CD4-positive, alpha-beta memory T cell (primary cell): ENCODE measurements around the gene MYO7A. TPM values are rescaled to one million over a fixed set of nuclear protein-coding genes. Genes with fewer than 3 reads are reported as not detected.

ENCODE experiments used
- CTCF ChIA-PET: fragments of 350-600 bp; sonication (Branson Sonifier 250); formaldehyde crosslinking; loops from one replicate; lab custom pipeline; 2021; ENCODE audit warnings: inconsistent platforms; ENCODE audit not compliant: partially characterized antibody; lab: Charles Lee
- POLR2A ChIA-PET: fragments of 350-600 bp; sonication (Branson Sonifier 250); formaldehyde crosslinking; loops from one replicate; lab custom pipeline; 2021; ENCODE audit not compliant: partially characterized antibody; lab: Charles Lee
- DNase-seq, 5 donors: peaks; one replicate each; pipeline versions ENCODE4 v3.0.0 to v3.0.0-alpha.2; 2020 to 2022; ENCODE audit warnings: mixed read lengths in 1 of 5
- H3K27ac ChIP-seq: one replicate; pipeline ENCODE4 v1.7.0; 2013; ENCODE audit warnings: low read depth, low read length
- H3K27me3 ChIP-seq: 2 replicates; pipeline ENCODE4 v1.7.0; 2013; ENCODE audit warnings: mild to moderate bottlenecking, low read length, moderate library complexity; ENCODE audit not compliant: insufficient read depth
- H3K36me3 ChIP-seq: 2 replicates; pipeline ENCODE4 v1.7.0; 2013; ENCODE audit warnings: mild to moderate bottlenecking, low read length, moderate library complexity; ENCODE audit not compliant: insufficient read depth
- H3K4me1 ChIP-seq: 2 replicates; pipeline ENCODE4 v1.7.0; 2013; ENCODE audit warnings: mild to moderate bottlenecking, low read length, moderate library complexity; ENCODE audit not compliant: insufficient read depth
- H3K4me3 ChIP-seq, 2 donors: one replicate each; pipeline ENCODE4 v1.7.0; 2013; ENCODE audit warnings: low read length in 2 of 2, mild to moderate bottlenecking in 1 of 2
- H3K9me3 ChIP-seq, 2 donors: one replicate each; pipeline ENCODE4 v1.7.0; 2013; ENCODE audit warnings: low read length in 2 of 2, control low read depth in 1 of 2; ENCODE audit not compliant: control insufficient read depth in 1 of 2
- H3K27ac Mint-ChIP-seq, 7 donors: one replicate each; pipeline ENCODE4 v1.8.0; 2020 to 2021; ENCODE audit warnings: mixed read lengths in 7 of 7, mild to moderate bottlenecking in 6 of 7, inconsistent platforms in 3 of 7, moderate library complexity in 3 of 7
- H3K27me3 Mint-ChIP-seq, 2 donors: one replicate each; pipeline ENCODE4 v1.8.0; 2020 to 2021; ENCODE audit warnings: mixed read lengths in 2 of 2
- H3K36me3 Mint-ChIP-seq, 2 donors: one replicate each; pipeline ENCODE4 v1.8.0; 2020 to 2021; ENCODE audit warnings: mixed read lengths in 2 of 2, inconsistent platforms in 1 of 2, mild to moderate bottlenecking in 1 of 2
- H3K4me1 Mint-ChIP-seq, 4 donors: one replicate each; pipeline ENCODE4 v1.8.0; 2020 to 2021; ENCODE audit warnings: mixed read lengths in 4 of 4, mild to moderate bottlenecking in 1 of 4
- H3K4me3 Mint-ChIP-seq, 8 donors: one replicate each; pipeline ENCODE4 v1.8.0; 2020 to 2021; ENCODE audit warnings: mixed read lengths in 8 of 8, mild to moderate bottlenecking in 7 of 8, moderate library complexity in 6 of 8, inconsistent platforms in 3 of 8
- H3K9me3 Mint-ChIP-seq, 8 donors: one replicate each; pipeline ENCODE4 v1.8.0; 2020 to 2021; ENCODE audit warnings: mixed read lengths in 8 of 8, mild to moderate bottlenecking in 5 of 8, inconsistent platforms in 3 of 8, moderate library complexity in 1 of 8
- intact Hi-C: fragments of 100-400 bp; cut with micrococcal nuclease; formaldehyde crosslinking; loops from one replicate; pipeline ENCODE4 v1.15.1; 2023
- polyA plus RNA-seq, 2 donors: library from polyadenylated mRNA; unstranded; fragments of 300-500 nt; fragmentation: Illumina TruSeq; gene quantifications; one replicate each; pipeline ENCODE4 v1.2.3, GENCODE V29; 2021
- total RNA-seq, 2 experiments: library from RNA; stranded (reverse); gene quantifications; one replicate each; pipeline ENCODE4 v1.2.3, GENCODE V29; 2021

Gene MYO7A
- total and polyA plus RNA-seq, 4 experiments from 2014 or later: 0.20 to 0.47 (median 0.24) TPM; not detected in 1

DNA sequence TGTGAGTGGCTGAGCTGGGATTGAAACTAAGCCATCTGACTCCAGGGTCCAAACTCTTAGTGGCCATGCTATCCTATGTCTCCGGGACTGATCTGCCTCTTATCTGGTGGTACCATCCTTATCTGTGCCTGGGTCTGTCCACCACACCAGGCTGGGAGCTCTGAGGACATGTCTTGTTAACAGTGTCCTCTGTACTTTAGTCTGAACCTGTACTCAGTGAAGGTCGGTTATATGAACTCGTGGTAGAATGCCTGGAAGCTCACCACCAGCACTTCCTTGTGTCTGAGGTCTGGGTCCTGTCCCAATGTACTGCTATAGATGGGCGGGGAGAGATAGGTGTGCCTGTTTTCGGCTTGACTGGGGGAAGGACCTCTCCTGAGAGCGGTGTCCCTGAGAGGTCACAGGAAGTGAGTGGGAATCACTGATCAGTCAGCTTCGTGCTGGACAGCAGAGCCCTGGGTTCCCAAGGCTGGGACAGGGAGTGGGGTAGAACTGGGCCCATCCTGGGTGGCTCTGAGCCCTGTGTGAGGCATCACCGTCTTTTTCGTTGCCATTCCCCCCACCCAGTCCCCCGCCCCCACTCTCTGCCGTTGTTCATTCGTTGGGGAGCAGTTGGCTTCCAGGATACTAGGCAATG lies 8.9 kb downstream of the MYO7A start:
- ChIA-PET POLR2A (no interaction called here), CTCF (interaction anchor here (1.0 to 2.3 kb wide), 3 partner anchors 10 to 51 kb away, joined by 4 to 13 read pairs (median 6); partner anchors contain the start of gene MYO7A)
- Mint-ChIP-seq H3K4me3 (no peak overlapping the region), H3K9me3 (no peaks in the 10 kb centered on the region), H3K36me3 (no peaks in the 10 kb centered on the region), H3K4me1 (peaks cover 1 to 4% (median 3%) of the 10 kb centered on the region in 4 donors), H3K27me3 (peaks cover 0 to 18% of the 10 kb centered on the region in 2 donors), H3K27ac (peak overlapping the region in 1 of 7 donors; percentile 49)
- Histone ChIP-seq H3K9me3 (no peaks in the 10 kb centered on the region), H3K4me3 (no peak overlapping the region), H3K4me1 (peaks cover under 1% of the 10 kb centered on the region), H3K36me3 (no peaks in the 10 kb centered on the region), H3K27me3 (no peaks in the 10 kb centered on the region), H3K27ac (no peak overlapping the region)
- DNase-seq: no peak
- intact Hi-C loops: no loop called here

DNA sequence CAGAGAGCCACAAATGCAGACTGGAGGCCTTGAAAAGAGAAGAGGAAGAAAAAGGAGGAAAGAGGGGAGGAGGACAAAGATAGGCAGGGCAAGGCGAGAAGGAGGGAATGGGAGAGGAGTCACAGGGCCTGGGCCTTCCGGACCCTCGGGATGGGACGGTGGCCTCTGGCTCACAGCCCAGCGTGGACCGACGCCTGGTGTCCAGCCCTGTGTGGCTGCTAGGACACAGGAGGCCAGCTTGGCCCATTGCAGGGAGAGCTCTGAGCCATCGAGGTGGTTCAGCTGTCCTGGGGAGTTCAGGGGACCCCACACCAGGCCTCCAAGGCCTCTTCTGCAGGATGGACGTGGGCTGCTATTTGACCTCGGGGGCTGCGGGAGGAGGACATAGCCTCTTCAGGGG lies 9.4 kb downstream of the MYO7A start:
- H3K4me1 ChIP-seq: peaks cover 6% of the 10 kb centered on the region
- H3K4me3 Mint-ChIP-seq: no peak overlapping the region
- H3K27me3 Mint-ChIP-seq: peaks cover 0 to 18% of the 10 kb centered on the region in 2 donors
- no peaks in the 10 kb centered on the region for H3K36me3 ChIP-seq
- H3K4me1 Mint-ChIP-seq: peaks cover 6 to 10% (median 8%) of the 10 kb centered on the region in 4 donors
- H3K9me3 Mint-ChIP-seq: no peaks in the 10 kb centered on the region
- DNase-seq: no peak
- H3K36me3 Mint-ChIP-seq: no peaks in the 10 kb centered on the region
- H3K4me3 ChIP-seq: no peak overlapping the region
- no peaks in the 10 kb centered on the region for H3K27me3 ChIP-seq
- CTCF ChIA-PET: interaction anchor here (2.3 kb wide), 1 partner anchor 10 kb away, joined by 13 read pairs; the partner anchor contains the start of gene MYO7A
- POLR2A ChIA-PET: no interaction called here
- no peaks in the 10 kb centered on the region for H3K9me3 ChIP-seq
- H3K27ac ChIP-seq: no peak overlapping the region
- no peak overlapping the region for H3K27ac Mint-ChIP-seq
- intact Hi-C loops: no loop called here

DNA sequence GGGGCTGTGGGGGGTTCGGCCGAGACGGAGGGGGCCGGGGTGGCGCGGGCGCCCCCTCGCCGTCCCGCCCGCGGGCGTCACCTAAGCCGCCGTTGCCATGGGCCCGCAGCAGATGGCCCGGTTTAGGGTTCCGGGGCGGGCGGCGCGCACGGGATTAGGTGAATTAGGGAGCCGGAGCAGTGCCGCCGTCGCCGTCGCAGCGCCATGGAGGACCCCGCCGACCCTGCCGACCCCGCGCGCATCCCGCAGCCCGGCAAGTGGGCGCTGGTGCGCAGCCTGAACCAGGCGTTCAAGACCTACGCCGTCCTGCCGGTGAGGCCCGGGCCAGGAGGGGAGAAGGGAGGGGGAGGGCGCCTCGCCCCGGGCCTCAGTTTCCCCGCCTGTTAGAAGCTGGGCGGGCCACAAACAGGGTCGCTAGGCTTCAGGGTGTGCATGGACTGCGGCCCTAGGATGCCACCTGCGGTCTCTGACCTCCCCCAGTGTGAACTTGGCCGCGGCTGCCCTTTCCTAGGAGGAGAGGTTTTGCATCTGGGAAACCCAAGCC lies 10.1 kb downstream of the MYO7A start:
- Histone ChIP-seq H3K27ac (no peak overlapping the region), H3K9me3 (no peaks in the 10 kb centered on the region), H3K36me3 (no peaks in the 10 kb centered on the region), H3K27me3 (no peaks in the 10 kb centered on the region), H3K4me3 (no peak overlapping the region), H3K4me1 (peaks cover 9% of the 10 kb centered on the region)
- peaks cover 0 to 18% of the 10 kb centered on the region in 2 donors for H3K27me3 Mint-ChIP-seq
- no peaks in the 10 kb centered on the region for H3K9me3 Mint-ChIP-seq
- POLR2A ChIA-PET: no interaction called here
- H3K27ac Mint-ChIP-seq: no peak overlapping the region
- H3K36me3 Mint-ChIP-seq: no peaks in the 10 kb centered on the region
- DNase-seq: no peak
- H3K4me1 Mint-ChIP-seq: peaks cover 7 to 14% (median 11%) of the 10 kb centered on the region in 4 donors
- no peak overlapping the region for H3K4me3 Mint-ChIP-seq
- CTCF ChIA-PET: no interaction called here
- intact Hi-C loops: no loop called here

DNA sequence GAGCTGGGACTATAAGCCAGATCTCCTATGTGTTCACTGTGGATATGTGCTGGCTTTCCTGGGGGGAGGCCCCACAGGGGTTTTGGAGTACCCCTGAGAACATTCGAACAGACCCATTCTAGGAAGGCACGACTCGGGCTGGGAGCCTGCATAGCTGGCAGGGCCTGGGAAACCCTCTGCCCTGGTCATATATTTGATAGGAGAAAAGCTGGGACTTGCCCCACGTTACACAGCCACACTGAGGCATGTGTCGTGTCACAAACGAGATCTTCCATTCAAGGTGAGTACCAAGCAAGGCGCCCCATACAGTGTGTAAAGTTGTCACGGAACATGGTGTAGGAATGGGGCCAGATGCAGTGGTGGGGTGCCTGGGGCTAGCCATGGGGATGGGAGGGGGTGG lies 11.2 kb downstream of the MYO7A start:
- peaks cover 0 to 18% of the 10 kb centered on the region in 2 donors for H3K27me3 Mint-ChIP-seq

DNA sequence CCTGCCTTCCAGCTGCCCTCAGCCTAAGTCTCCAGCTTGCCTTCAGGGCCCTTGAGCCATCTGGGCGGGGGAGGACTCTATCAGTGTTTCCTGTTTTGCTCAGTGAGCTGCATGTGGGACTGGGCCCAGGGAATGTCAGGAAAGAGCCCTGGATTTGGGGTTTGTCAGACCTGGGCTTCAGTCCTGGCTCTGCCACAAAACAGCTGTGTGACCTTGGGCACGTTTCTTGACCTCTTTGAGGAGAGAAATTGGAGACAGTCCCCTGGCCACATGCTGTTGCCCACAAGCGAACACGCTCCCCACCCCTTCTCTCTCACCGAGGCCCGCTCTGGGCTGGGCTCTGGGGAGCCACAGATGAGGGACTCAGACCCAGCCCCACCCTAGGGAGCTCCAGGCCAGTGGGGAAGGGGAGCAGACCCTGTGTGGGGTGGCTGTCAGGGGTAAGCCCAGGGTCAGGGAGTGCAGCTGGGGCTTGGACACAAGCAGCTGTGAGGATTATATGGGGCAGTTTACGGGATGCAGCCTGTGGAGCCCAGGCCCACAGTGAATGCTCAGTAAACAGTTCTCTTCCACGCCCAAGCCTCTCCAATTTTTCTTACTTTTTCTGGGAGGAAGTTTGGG lies 12.3 kb downstream of the MYO7A start:
- CTCF ChIA-PET: interaction anchor here (1.0 to 1.4 kb wide), 3 partner anchors 11 to 47 kb away, joined by 3 to 4 read pairs (median 4); no protein-coding TSS in a partner anchor
- H3K4me3 Mint-ChIP-seq: no peak overlapping the region
- Histone ChIP-seq H3K36me3 (no peaks in the 10 kb centered on the region), H3K9me3 (no peaks in the 10 kb centered on the region), H3K4me1 (peaks cover 9% of the 10 kb centered on the region), H3K4me3 (no peak overlapping the region), H3K27ac (no peak overlapping the region), H3K27me3 (no peaks in the 10 kb centered on the region)
- intact Hi-C loops: no loop called here
- POLR2A ChIA-PET: no interaction called here
- no peak overlapping the region for H3K27ac Mint-ChIP-seq
- no peak for DNase-seq
- H3K36me3 Mint-ChIP-seq: no peaks in the 10 kb centered on the region
- H3K9me3 Mint-ChIP-seq: no peaks in the 10 kb centered on the region
- H3K4me1 Mint-ChIP-seq: peaks cover 8 to 15% (median 12%) of the 10 kb centered on the region in 4 donors
- peaks cover 0 to 18% of the 10 kb centered on the region in 2 donors for H3K27me3 Mint-ChIP-seq

More for the DNA sequence above, 11.2 kb downstream of the MYO7A start:
- Histone ChIP-seq H3K4me3 (no peak overlapping the region), H3K4me1 (peaks cover 9% of the 10 kb centered on the region), H3K36me3 (no peaks in the 10 kb centered on the region), H3K9me3 (no peaks in the 10 kb centered on the region), H3K27ac (no peak overlapping the region), H3K27me3 (no peaks in the 10 kb centered on the region)
- no peaks in the 10 kb centered on the region for H3K9me3 Mint-ChIP-seq
- H3K27ac Mint-ChIP-seq: no peak overlapping the region
- intact Hi-C loops: no loop called here
- no peak overlapping the region for H3K4me3 Mint-ChIP-seq
- CTCF ChIA-PET: no interaction called here
- peaks cover 8 to 15% (median 12%) of the 10 kb centered on the region in 4 donors for H3K4me1 Mint-ChIP-seq
- POLR2A ChIA-PET: no interaction called here
- no peaks in the 10 kb centered on the region for H3K36me3 Mint-ChIP-seq
- no peak for DNase-seq

DNA sequence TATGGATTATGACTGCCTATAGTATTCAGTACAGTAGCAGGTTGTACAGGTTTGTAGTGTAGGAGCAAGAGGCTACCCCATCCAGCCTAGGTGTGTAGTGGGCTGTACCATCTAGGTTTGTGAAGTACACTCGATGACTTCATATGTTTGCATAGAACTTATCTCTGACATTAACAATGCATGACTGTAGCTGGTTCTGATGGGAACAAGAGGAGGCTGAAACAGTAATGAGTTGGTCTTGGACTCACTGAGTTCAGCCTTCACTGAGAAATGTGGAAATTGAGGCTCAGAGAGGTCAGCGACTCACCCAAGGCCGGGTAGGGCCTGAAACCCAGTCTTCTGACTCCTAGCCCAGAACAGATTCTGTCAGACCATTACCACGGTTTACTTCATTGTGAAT lies 13.0 kb downstream of the MYO7A start:
- Histone ChIP-seq H3K4me1 (peaks cover 9% of the 10 kb centered on the region), H3K27me3 (no peaks in the 10 kb centered on the region), H3K36me3 (no peaks in the 10 kb centered on the region), H3K9me3 (no peaks in the 10 kb centered on the region), H3K27ac (no peak overlapping the region), H3K4me3 (no peak overlapping the region)
- ChIA-PET POLR2A (no interaction called here), CTCF (interaction anchor here (1.1 to 1.4 kb wide), 2 partner anchors 12 to 14 kb away, joined by 4 to 6 read pairs; no protein-coding TSS in a partner anchor)
- intact Hi-C loops: no loop called here
- H3K4me1 Mint-ChIP-seq: peaks cover 8 to 15% (median 12%) of the 10 kb centered on the region in 4 donors
- no peaks in the 10 kb centered on the region for H3K9me3 Mint-ChIP-seq
- H3K4me3 Mint-ChIP-seq: no peak overlapping the region
- H3K36me3 Mint-ChIP-seq: no peaks in the 10 kb centered on the region
- H3K27ac Mint-ChIP-seq: no peak overlapping the region
- DNase-seq: no peak
- peaks cover 0 to 18% of the 10 kb centered on the region in 2 donors for H3K27me3 Mint-ChIP-seq

DNA sequence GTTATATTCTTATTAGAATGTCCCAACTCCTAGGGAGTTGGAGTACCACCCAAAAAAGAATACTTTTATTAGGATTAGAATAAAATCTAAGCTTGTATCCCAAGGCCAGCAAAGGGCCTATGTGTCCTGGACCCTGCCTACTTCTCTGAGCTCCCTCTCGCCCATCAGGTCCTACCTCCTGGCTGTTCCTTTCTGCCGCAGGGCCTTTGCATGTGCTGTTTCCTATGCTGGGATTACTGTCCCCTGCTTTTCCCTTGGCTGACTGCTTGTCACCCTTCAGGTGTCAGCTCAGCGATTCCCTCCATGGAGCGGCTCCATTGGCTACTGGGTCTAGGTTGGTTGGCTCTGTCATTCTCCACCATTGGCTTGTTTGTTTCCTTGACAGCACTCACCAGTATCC lies 13.4 kb downstream of the MYO7A start:
- CTCF ChIA-PET: interaction anchor here (1.1 to 1.4 kb wide), 2 partner anchors 12 to 14 kb away, joined by 4 to 6 read pairs; no protein-coding TSS in a partner anchor
- H3K36me3 Mint-ChIP-seq: no peaks in the 10 kb centered on the region

More for the DNA sequence above, 13.4 kb downstream of the MYO7A start:
- Histone ChIP-seq H3K4me3 (no peak overlapping the region), H3K9me3 (no peaks in the 10 kb centered on the region), H3K27me3 (no peaks in the 10 kb centered on the region), H3K27ac (no peak overlapping the region), H3K36me3 (no peaks in the 10 kb centered on the region), H3K4me1 (peaks cover 9% of the 10 kb centered on the region)
- POLR2A ChIA-PET: no interaction called here
- peaks cover 7 to 15% (median 12%) of the 10 kb centered on the region in 4 donors for H3K4me1 Mint-ChIP-seq
- intact Hi-C loops: no loop called here
- no peak for DNase-seq
- no peak overlapping the region for H3K27ac Mint-ChIP-seq
- no peaks in the 10 kb centered on the region for H3K9me3 Mint-ChIP-seq
- no peak overlapping the region for H3K4me3 Mint-ChIP-seq
- peaks cover 0 to 18% of the 10 kb centered on the region in 2 donors for H3K27me3 Mint-ChIP-seq
